Stimulated activated CD8-positive, alpha-beta memory T cell treated with anti-CD3 and anti-CD28 coated beads, Interleukin-4, amount 100 ng/mL, for 4 hours (primary cell): Measurements from ENCODE around the gene SFTA2.
"Not testable (repeated sequence)": the region's sequence is repeated elsewhere in the genome, so short reads cannot be mapped to it uniquely, and the experiment has no call there.

Experiments used
- DNase-seq, 2 donors: peaks; one replicate each; pipeline ENCODE4 v3.0.0-alpha.2; 2020; ENCODE audit warnings: low read depth in 2 of 2, low spot score in 1 of 2

Gene SFTA2

GRCh38 chr6:30913721-30914075 is 18.3 kb downstream of the SFTA2 start:
- no peak for DNase-seq

GRCh38 chr6:30912746-30913520 is 19.0 kb downstream of the SFTA2 start:
- no peak for DNase-seq

- not testable (repeated sequence) for DNase-seq
Measured at GRCh38 chr6:30910473-30910872, 21.5 kb downstream of the SFTA2 start.

GRCh38 chr6:30908700-30909099 is 23.3 kb downstream of the SFTA2 start:
- no peak for DNase-seq

GRCh38 chr6:30907758-30908591 is 24.0 kb downstream of the SFTA2 start, which contains the start of gene GTF2H4:
GTF2H4 (plus strand) TSS chr6:30908207.
- DNase-seq = peak; percentile 87 to 90

- DNase-seq = not testable (repeated sequence)
Measured at GRCh38 chr6:30907290-30907757, 24.6 kb downstream of the SFTA2 start.

- DNase-seq = no peak
Measured at GRCh38 chr6:30903236-30903635, 28.7 kb downstream of the SFTA2 start.

- DNase-seq = no peak
Measured at GRCh38 chr6:30902709-30903108, 29.3 kb downstream of the SFTA2 start.

GRCh38 chr6:30902196-30902595 is 29.8 kb downstream of the SFTA2 start:
- not testable (repeated sequence) for DNase-seq

GRCh38 chr6:30901436-30901835 is 30.5 kb downstream of the SFTA2 start:
- no peak for DNase-seq

- DNase-seq = no peak
Measured at GRCh38 chr6:30900863-30901417, 31.0 kb downstream of the SFTA2 start.

- DNase-seq = no peak
Measured at GRCh38 chr6:30898750-30899360, 33.1 kb downstream of the SFTA2 start.

GRCh38 chr6:30897882-30898281 is 34.1 kb downstream of the SFTA2 start:
- DNase-seq = no peak

GRCh38 chr6:30896541-30896940 is 35.4 kb downstream of the SFTA2 start:
- no peak for DNase-seq

- no peak for DNase-seq
Measured at GRCh38 chr6:30895343-30895742, 36.6 kb downstream of the SFTA2 start.

GRCh38 chr6:30894935-30895334 is 37.0 kb downstream of the SFTA2 start:
- DNase-seq = no peak

- no peak for DNase-seq
Measured at GRCh38 chr6:30894381-30894780, 37.6 kb downstream of the SFTA2 start.

- DNase-seq = no peak
Measured at GRCh38 chr6:30893666-30894065, 38.3 kb downstream of the SFTA2 start.

GRCh38 chr6:30893001-30893591 is 38.9 kb downstream of the SFTA2 start:
- DNase-seq = no peak

GRCh38 chr6:30891816-30892538 is 40.0 kb downstream of the SFTA2 start:
- DNase-seq = no peak

GRCh38 chr6:30891450-30891723 is 40.6 kb downstream of the SFTA2 start:
- DNase-seq = no peak
